ENCODE measurements around the gene TWF2.

The TWF2 gene

DNA sequence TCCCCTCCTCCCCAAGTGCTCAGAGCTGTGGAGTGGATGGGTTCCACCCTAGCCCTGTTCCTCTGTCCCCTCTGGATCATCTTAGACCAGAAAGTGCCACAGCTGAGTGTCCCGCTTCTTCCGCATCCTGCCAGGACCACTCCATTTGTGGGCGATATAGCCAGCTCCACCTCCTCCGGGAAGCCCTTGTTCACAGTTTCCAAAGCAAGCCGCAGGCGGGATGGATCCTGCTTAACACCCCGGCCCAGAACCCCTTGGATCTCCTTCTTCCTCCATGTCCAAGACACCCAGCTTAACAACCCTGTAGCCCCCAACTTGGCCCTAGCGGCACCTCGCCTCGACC lies 41.5 kb downstream of the TWF2 start:
- no peak for DNase-seq (ENCODE audit: low read depth, low spot score)
- H3K4me1 ChIP-seq (ENCODE audit: insufficient read depth, insufficient read length) = peaks cover 3% of the 10 kb centered on the region
- no peak for TF ChIP-seq SUZ12 (IDR thresholded peaks at IDR 0.05; ENCODE audit: extremely low read depth, insufficient read depth, insufficient read length)
- no peak for TF ChIP-seq ZNF274 (IDR thresholded peaks at IDR 0.05; ENCODE audit: low read depth, low read length)
- no peak for TF ChIP-seq YY1 (IDR thresholded peaks at IDR 0.05; ENCODE audit: insufficient read depth, insufficient read length)
- no peaks in the 10 kb centered on the region for H3K9me3 ChIP-seq (ENCODE audit: insufficient read depth, low read length)
- peaks cover 9% of the 10 kb centered on the region for H3K27me3 ChIP-seq (ENCODE audit: insufficient read depth, insufficient read length)
- H3K4me3 ChIP-seq (ENCODE audit: insufficient read length, low read depth) = peak overlapping the region; percentile 19
- peak overlapping the region; percentile 86 for H3K9ac ChIP-seq (ENCODE audit: insufficient read length, low read depth)
- H3K36me3 ChIP-seq (ENCODE audit: insufficient read depth, insufficient read length, low read length) = peaks cover 33% of the 10 kb centered on the region

DNA sequence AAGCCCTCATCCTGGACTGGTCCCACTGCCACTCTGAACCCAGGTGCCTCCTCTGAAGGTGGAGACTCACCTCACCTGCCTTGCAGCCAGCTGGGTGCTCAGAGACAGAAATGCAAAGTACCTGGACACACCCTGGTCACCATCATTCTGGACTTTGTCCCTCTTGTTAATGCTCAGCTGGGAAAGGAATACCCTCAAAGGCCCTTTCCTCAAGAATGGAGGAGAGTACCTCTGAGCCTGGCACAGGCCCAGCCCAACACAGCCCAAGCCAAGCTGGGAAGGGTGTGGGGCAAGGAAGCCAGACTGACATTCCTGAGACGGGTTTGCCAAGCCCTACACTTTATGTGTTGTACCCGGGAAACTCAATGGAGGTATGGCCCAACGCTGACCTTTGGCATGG lies 42.0 kb downstream of the TWF2 start:
- Histone ChIP-seq H3K27me3 (ENCODE audit: insufficient read depth, insufficient read length) (peaks cover 9% of the 10 kb centered on the region), H3K9me3 (ENCODE audit: insufficient read depth, low read length) (no peaks in the 10 kb centered on the region), H3K36me3 (ENCODE audit: insufficient read depth, insufficient read length, low read length) (peaks cover 29% of the 10 kb centered on the region), H3K4me1 (ENCODE audit: insufficient read depth, insufficient read length) (peaks cover 3% of the 10 kb centered on the region), H3K4me3 (ENCODE audit: insufficient read length, low read depth) (no peak overlapping the region), H3K9ac (ENCODE audit: insufficient read length, low read depth) (no peak overlapping the region)
- DNase-seq (ENCODE audit: low read depth, low spot score) = no peak
- TF ChIP-seq YY1 (IDR thresholded peaks at IDR 0.05; ENCODE audit: insufficient read depth, insufficient read length) (no peak), ZNF274 (IDR thresholded peaks at IDR 0.05; ENCODE audit: low read depth, low read length) (no peak), SUZ12 (IDR thresholded peaks at IDR 0.05; ENCODE audit: extremely low read depth, insufficient read depth, insufficient read length) (no peak)

DNA sequence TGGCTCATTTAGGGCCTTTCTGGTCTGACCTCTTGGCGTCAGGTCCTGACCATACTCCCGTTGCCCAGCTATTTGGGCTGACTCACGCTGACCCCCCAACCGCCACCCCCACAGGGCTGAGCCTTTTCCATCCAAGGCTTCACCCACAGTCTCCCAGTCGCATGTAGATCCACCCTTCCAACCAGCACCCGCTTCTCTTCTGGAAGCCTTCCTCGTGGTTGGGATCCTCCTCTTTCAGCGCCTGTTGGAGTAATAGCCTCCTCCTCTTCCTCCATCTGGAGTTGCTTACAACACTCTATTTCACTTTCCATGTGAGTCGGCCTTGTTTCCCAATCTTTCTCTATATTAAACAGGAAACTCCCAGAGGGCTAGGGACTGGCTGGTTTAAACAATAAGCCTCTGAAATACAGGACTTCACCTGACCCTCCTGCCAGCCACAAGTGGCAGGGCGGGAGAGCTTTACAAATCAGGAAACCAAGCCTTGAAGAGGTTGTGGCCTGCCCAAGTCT lies 43.1 kb downstream of the TWF2 start:
- no peak overlapping the region for H3K4me3 ChIP-seq (ENCODE audit: insufficient read length, low read depth)
- no peak overlapping the region for H3K9ac ChIP-seq (ENCODE audit: insufficient read length, low read depth)
- TF ChIP-seq YY1 (IDR thresholded peaks at IDR 0.05; ENCODE audit: insufficient read depth, insufficient read length) (no peak), ZNF274 (IDR thresholded peaks at IDR 0.05; ENCODE audit: low read depth, low read length) (no peak), SUZ12 (IDR thresholded peaks at IDR 0.05; ENCODE audit: extremely low read depth, insufficient read depth, insufficient read length) (no peak)
- H3K9me3 ChIP-seq (ENCODE audit: insufficient read depth, low read length) = no peaks in the 10 kb centered on the region
- no peak for DNase-seq (ENCODE audit: low read depth, low spot score)
- H3K36me3 ChIP-seq (ENCODE audit: insufficient read depth, insufficient read length, low read length) = peaks cover 19% of the 10 kb centered on the region
- H3K27me3 ChIP-seq (ENCODE audit: insufficient read depth, insufficient read length) = peaks cover 9% of the 10 kb centered on the region
- H3K4me1 ChIP-seq (ENCODE audit: insufficient read depth, insufficient read length) = peaks cover 3% of the 10 kb centered on the region

DNA sequence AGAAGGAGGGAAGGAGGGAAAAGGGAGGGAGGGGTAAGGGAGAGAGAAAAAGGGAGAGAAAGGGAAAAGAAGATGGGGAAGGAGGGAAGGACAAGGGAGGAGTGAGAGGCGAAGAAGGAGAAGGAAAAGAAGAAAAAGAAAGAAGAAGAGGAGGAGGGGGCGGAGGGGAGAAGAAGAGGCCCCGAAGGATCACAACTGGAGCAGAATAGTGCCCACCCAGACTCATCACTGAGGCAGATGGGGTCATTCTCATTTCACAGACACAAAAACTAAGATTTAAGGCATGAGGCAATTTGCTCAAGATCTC lies 43.7 kb downstream of the TWF2 start:
- TF ChIP-seq SUZ12 (IDR thresholded peaks at IDR 0.05; ENCODE audit: extremely low read depth, insufficient read depth, insufficient read length) (no peak), ZNF274 (IDR thresholded peaks at IDR 0.05; ENCODE audit: low read depth, low read length) (no peak), YY1 (IDR thresholded peaks at IDR 0.05; ENCODE audit: insufficient read depth, insufficient read length) (no peak)
- no peak for DNase-seq (ENCODE audit: low read depth, low spot score)
- H3K4me3 ChIP-seq (ENCODE audit: insufficient read length, low read depth) = no peak overlapping the region
- peaks cover 13% of the 10 kb centered on the region for H3K36me3 ChIP-seq (ENCODE audit: insufficient read depth, insufficient read length, low read length)
- H3K27me3 ChIP-seq (ENCODE audit: insufficient read depth, insufficient read length) = peaks cover 9% of the 10 kb centered on the region
- no peak overlapping the region for H3K9ac ChIP-seq (ENCODE audit: insufficient read length, low read depth)
- peaks cover 6% of the 10 kb centered on the region for H3K4me1 ChIP-seq (ENCODE audit: insufficient read depth, insufficient read length)
- no peaks in the 10 kb centered on the region for H3K9me3 ChIP-seq (ENCODE audit: insufficient read depth, low read length)

DNA sequence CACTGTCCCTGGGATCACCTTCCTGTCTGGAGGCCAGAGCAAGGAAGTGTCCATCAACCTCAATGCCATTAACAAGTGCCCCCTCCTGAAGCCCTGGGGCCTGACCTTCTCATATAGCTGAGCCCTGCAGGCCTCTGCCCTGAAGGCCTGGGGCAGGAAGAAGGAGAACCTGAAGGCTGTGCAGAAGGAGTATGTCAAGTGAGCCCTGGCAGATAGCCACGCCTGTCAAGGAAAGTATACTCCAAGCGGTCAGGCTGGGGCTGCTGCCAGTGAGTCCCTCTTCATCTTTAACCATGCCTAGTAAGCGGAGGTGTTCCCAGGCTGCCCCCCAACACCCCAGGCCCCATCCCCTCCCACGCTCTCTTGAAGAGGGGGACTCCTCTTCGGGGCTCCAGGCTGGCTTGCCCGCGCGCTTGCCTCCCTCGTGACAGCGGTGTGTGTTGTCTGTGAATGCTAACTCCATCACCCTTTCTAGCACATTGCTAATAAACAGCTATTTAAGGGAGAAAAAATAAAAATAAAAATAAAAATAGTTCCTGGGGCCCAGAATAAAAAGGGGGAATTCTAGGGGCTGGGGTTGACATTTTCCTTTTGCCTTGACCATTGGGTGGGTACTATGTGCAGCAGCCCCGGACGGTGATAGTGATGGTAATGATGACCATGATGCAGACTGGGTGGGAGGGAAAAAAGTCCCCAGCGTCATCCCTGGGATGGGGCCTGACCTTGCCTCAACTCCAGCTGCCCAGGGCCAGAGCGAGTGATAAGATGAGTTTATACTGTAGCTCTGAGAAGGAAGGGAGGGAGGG lies 44.3 kb downstream of the TWF2 start:
- TF ChIP-seq ZNF274 (IDR thresholded peaks at IDR 0.05; ENCODE audit: low read depth, low read length) = no peak
- TF ChIP-seq SUZ12 (IDR thresholded peaks at IDR 0.05; ENCODE audit: extremely low read depth, insufficient read depth, insufficient read length) = no peak
- H3K27me3 ChIP-seq (ENCODE audit: insufficient read depth, insufficient read length) = peaks cover 9% of the 10 kb centered on the region
- no peak overlapping the region for H3K9ac ChIP-seq (ENCODE audit: insufficient read length, low read depth)
- H3K4me1 ChIP-seq (ENCODE audit: insufficient read depth, insufficient read length) = peaks cover 6% of the 10 kb centered on the region
- no peaks in the 10 kb centered on the region for H3K9me3 ChIP-seq (ENCODE audit: insufficient read depth, low read length)
- H3K4me3 ChIP-seq (ENCODE audit: insufficient read length, low read depth) = no peak overlapping the region
- DNase-seq (ENCODE audit: low read depth, low spot score) = no peak
- peaks cover 8% of the 10 kb centered on the region for H3K36me3 ChIP-seq (ENCODE audit: insufficient read depth, insufficient read length, low read length)

DNA sequence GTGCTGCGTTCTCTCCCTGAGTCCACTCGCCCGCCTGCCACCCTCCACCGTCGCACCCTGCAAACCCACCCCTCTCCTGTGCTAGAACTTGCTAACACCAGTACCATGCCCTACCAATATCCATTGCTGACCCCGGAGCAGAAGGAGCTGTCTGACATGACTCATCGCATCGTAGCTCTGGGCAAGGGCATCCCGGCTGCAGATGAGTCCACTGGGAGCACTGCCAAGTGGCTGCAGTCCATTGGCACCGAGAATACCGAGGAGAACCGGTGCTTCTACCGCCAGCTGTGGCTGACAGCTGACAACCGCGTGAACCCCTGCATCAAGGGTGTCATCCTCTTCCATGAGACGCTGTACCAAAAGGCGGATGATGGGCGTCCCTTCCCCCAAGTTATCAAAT lies 45.9 kb downstream of the TWF2 start:
- Histone ChIP-seq H3K4me1 (ENCODE audit: insufficient read depth, insufficient read length) (peaks cover 3% of the 10 kb centered on the region), H3K9me3 (ENCODE audit: insufficient read depth, low read length) (no peaks in the 10 kb centered on the region), H3K36me3 (ENCODE audit: insufficient read depth, insufficient read length, low read length) (no peaks in the 10 kb centered on the region), H3K9ac (ENCODE audit: insufficient read length, low read depth) (no peak overlapping the region), H3K4me3 (ENCODE audit: insufficient read length, low read depth) (no peak overlapping the region), H3K27me3 (ENCODE audit: insufficient read depth, insufficient read length) (peaks cover 9% of the 10 kb centered on the region)
- TF ChIP-seq YY1 (IDR thresholded peaks at IDR 0.05; ENCODE audit: insufficient read depth, insufficient read length) (no peak), SUZ12 (IDR thresholded peaks at IDR 0.05; ENCODE audit: extremely low read depth, insufficient read depth, insufficient read length) (no peak), ZNF274 (IDR thresholded peaks at IDR 0.05; ENCODE audit: low read depth, low read length) (no peak)
- no peak for DNase-seq (ENCODE audit: low read depth, low spot score)

DNA sequence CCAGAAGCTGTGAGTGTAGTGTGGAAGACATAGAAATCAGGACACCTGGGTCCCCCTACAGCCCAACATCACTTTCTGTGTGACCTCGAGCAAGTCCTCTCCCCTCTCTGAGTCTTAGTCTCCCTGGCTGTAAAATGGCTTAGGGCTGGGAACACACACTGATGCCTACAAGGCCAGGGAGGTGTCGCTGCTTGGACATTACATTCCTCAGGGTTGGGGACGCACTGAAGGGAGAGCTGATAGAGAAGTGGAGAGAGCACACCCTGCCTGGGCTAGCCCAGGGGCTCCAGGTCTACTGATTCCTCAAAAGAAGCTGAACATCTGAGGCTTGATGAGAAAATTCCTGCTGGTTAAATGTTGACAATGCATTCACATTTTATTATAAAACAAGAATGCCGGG lies 47.3 kb downstream of the TWF2 start:
- DNase-seq (ENCODE audit: low read depth, low spot score) = no peak
- H3K9me3 ChIP-seq (ENCODE audit: insufficient read depth, low read length) = no peaks in the 10 kb centered on the region
- H3K9ac ChIP-seq (ENCODE audit: insufficient read length, low read depth) = no peak overlapping the region
- TF ChIP-seq ZNF274 (IDR thresholded peaks at IDR 0.05; ENCODE audit: low read depth, low read length) = no peak
- TF ChIP-seq SUZ12 (IDR thresholded peaks at IDR 0.05; ENCODE audit: extremely low read depth, insufficient read depth, insufficient read length) = no peak
- no peak for TF ChIP-seq YY1 (IDR thresholded peaks at IDR 0.05; ENCODE audit: insufficient read depth, insufficient read length)
- peaks cover 4% of the 10 kb centered on the region for H3K27me3 ChIP-seq (ENCODE audit: insufficient read depth, insufficient read length)
- H3K4me3 ChIP-seq (ENCODE audit: insufficient read length, low read depth) = no peak overlapping the region
- no peaks in the 10 kb centered on the region for H3K36me3 ChIP-seq (ENCODE audit: insufficient read depth, insufficient read length, low read length)
- H3K4me1 ChIP-seq (ENCODE audit: insufficient read depth, insufficient read length) = peaks cover 3% of the 10 kb centered on the region
